Type B pancreatic cell (in vitro differentiated cells): Measurements from ENCODE around the gene LCN6. TPM values are rescaled to one million over a fixed set of nuclear protein-coding genes. Genes with fewer than 3 reads are reported as not detected.

Experiments
- DNase-seq: peaks from one replicate; pipeline ENCODE4 v3.0.0; 2021; ENCODE audit warnings: mixed read lengths; ENCODE audit not compliant: unreplicated experiment; ENCODE audit errors: extremely low spot score
- H3K27ac Mint-ChIP-seq: 2 replicates; pipeline ENCODE4 v1.8.0; 2021; ENCODE audit warnings: mild to moderate bottlenecking, mixed read lengths
- H3K27me3 Mint-ChIP-seq: 2 replicates; pipeline ENCODE4 v1.8.0; 2021; ENCODE audit warnings: mixed read lengths
- H3K36me3 Mint-ChIP-seq: 2 replicates; pipeline ENCODE4 v1.8.0; 2021; ENCODE audit warnings: mixed read lengths
- H3K4me1 Mint-ChIP-seq: one replicate; pipeline ENCODE4 v1.8.0; 2021; ENCODE audit warnings: mixed read lengths; ENCODE audit not compliant: unreplicated experiment
- H3K4me3 Mint-ChIP-seq: 2 replicates; pipeline ENCODE4 v1.8.0; 2021; ENCODE audit warnings: mild to moderate bottlenecking, mixed read lengths
- H3K9me3 Mint-ChIP-seq: 2 replicates; pipeline ENCODE4 v1.8.0; 2021; ENCODE audit warnings: mixed read lengths
- total RNA-seq: library from RNA; stranded (reverse); gene quantifications from 2 replicates; pipeline ENCODE4 v1.2.1, GENCODE V29; 2021; ENCODE audit warnings: low replicate concordance
- TF ChIP-seq, protein P1 (sequence below): fragments of 200-600 bp; sonication (generic); conservative IDR thresholded peaks from 2 replicates; pipeline ENCODE4 v1.5.0; 2021; ENCODE audit warnings: antibody characterized with exemption, mild to moderate bottlenecking

Gene LCN6
- total RNA-seq, 1 donor from 2014 or later: not detected

DNA sequence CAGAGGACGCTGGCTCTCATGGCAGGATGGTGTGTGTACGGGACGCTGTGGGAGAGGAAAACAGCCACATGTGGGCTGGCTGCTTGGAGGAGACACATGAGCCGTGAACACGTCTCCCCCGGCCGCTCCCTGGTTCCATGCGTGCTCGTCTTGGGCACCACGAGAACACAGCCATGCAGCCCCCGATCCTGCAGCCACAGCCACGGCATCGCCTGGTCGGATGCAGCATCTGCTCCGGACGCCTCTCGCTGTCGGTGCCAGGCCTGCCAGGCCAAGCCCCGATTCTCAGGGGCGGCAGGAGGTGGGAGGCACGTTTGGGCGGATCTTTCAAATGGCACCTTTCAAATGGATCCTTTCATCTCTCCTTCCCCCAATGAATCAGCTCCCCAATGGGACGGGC, 8.8 kb downstream of the LCN6 start:
- Mint-ChIP-seq H3K4me3 (no peak overlapping the region), H3K27ac (no peak overlapping the region), H3K4me1 (no peaks in the 10 kb centered on the region), H3K36me3 (no peaks in the 10 kb centered on the region), H3K27me3 (peaks cover 3% of the 10 kb centered on the region), H3K9me3 (no peaks in the 10 kb centered on the region)
- TF ChIP-seq, protein P1, sequence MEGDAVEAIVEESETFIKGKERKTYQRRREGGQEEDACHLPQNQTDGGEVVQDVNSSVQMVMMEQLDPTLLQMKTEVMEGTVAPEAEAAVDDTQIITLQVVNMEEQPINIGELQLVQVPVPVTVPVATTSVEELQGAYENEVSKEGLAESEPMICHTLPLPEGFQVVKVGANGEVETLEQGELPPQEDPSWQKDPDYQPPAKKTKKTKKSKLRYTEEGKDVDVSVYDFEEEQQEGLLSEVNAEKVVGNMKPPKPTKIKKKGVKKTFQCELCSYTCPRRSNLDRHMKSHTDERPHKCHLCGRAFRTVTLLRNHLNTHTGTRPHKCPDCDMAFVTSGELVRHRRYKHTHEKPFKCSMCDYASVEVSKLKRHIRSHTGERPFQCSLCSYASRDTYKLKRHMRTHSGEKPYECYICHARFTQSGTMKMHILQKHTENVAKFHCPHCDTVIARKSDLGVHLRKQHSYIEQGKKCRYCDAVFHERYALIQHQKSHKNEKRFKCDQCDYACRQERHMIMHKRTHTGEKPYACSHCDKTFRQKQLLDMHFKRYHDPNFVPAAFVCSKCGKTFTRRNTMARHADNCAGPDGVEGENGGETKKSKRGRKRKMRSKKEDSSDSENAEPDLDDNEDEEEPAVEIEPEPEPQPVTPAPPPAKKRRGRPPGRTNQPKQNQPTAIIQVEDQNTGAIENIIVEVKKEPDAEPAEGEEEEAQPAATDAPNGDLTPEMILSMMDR: no peak
- DNase-seq: no peak

- H3K4me1 Mint-ChIP-seq: no peaks in the 10 kb centered on the region
- peaks cover 3% of the 10 kb centered on the region for H3K27me3 Mint-ChIP-seq
- H3K9me3 Mint-ChIP-seq: no peaks in the 10 kb centered on the region
- no peak for DNase-seq
- H3K36me3 Mint-ChIP-seq: no peaks in the 10 kb centered on the region
- no peak overlapping the region for H3K27ac Mint-ChIP-seq
- H3K4me3 Mint-ChIP-seq: no peak overlapping the region
- TF ChIP-seq, protein P1: no peak
Measured at GRCh38 chr9:136738960-136739359, 9.4 kb downstream of the LCN6 start.

DNA sequence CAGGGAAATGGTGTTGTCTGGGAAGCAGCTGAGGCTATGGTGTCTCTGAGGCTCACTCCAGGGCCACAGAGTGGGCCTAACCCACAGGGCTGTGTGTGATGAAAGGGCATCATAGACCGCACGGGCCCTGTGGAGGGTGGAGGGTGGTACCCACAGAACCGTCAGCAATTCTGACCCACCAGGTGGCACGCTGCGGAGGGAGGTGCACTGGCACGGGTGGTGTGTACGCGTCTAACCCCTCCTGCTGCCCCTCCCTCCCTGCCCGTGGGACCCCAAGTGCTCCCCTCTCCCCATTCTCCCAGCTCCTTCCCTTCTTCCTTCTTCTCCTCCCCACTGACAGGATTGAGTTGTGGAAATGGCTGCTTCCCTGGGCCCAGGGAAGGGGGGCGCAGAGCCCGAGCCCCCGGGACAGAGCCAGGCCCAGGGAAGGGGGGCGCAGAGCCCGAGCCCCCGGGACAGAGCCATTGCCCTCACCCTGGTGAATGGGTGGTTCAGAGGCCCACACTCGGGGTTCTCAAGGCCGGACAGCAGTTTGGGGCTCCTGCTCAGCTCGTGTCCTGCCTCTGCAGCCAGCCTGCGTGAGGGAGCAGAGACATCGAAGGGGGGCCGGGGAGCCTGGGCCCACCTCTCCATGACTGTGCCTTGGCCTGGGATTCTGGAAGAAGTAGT, 12.4 kb downstream of the LCN6 start:
- DNase-seq: no peak
- peaks cover 3% of the 10 kb centered on the region for H3K27me3 Mint-ChIP-seq
- H3K4me3 Mint-ChIP-seq: no peak overlapping the region
- H3K36me3 Mint-ChIP-seq: no peaks in the 10 kb centered on the region
- TF ChIP-seq, protein P1: no peak
- H3K4me1 Mint-ChIP-seq: peaks cover 7% of the 10 kb centered on the region
- H3K27ac Mint-ChIP-seq: no peak overlapping the region
- H3K9me3 Mint-ChIP-seq: no peaks in the 10 kb centered on the region

DNA sequence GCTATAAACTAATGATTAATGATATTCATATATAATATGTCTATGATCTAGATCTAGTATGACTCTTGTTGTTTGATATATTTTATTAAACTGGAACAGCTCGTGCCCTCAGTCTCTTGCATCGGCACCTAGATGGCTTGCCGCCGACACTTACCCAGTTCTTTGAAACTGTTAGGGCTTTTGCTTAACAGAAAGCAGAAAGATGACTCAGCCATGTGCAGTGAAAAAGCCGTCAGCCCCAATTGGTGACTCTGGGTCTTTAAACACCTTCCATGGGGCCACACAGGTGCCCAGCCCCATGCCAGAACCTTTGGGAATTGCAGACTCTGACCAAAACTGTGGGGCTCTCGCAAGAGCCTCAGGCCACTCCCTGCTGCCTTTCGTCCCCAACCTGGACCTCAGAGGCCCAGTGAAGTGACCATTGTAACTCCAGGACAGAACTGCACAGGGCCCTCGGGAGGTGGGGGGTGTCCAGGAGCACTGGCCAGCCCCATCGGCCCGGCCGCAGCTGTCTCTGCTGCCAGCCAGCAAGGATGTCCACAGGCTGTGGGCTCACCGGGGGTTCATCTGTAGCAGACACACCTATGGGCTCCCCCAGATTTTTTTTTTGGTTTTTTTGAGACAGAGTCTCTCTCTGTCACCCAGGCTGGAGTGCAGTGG, 13.4 kb downstream of the LCN6 start:
- H3K27ac Mint-ChIP-seq: no peak overlapping the region
- DNase-seq: no peak
- TF ChIP-seq, protein P1: no peak
- H3K9me3 Mint-ChIP-seq: no peaks in the 10 kb centered on the region
- H3K4me3 Mint-ChIP-seq: no peak overlapping the region
- peaks cover 7% of the 10 kb centered on the region for H3K4me1 Mint-ChIP-seq
- no peaks in the 10 kb centered on the region for H3K36me3 Mint-ChIP-seq
- H3K27me3 Mint-ChIP-seq: peaks cover 3% of the 10 kb centered on the region

DNA sequence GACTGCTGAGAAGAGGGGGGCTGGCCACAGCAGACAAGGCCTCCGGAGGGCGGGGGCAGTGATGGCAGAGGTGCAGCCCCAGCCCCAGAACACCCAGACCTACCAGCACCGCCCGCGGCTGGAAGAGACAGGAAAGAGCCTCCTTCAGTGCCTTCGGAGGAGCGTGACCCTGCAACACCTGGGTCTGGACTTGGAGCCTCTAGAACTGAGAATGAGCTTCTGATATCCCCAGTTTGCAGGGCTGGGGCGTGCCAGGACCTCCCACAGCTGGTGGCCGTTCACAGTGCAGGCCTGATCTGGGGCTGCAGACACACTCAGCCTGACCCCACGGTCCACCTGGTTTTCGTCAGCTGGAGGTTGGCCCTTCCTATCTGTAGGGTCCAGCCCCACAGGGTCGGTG, 14.7 kb downstream of the LCN6 start:
- no peaks in the 10 kb centered on the region for H3K36me3 Mint-ChIP-seq
- no peak overlapping the region for H3K27ac Mint-ChIP-seq
- no peak for DNase-seq
- peaks cover 11% of the 10 kb centered on the region for H3K4me1 Mint-ChIP-seq
- no peak overlapping the region for H3K4me3 Mint-ChIP-seq
- TF ChIP-seq, protein P1: no peak
- no peaks in the 10 kb centered on the region for H3K27me3 Mint-ChIP-seq
- H3K9me3 Mint-ChIP-seq: no peaks in the 10 kb centered on the region
